ENCODE data around the gene FAM83F. TPM values are rescaled to one million over a fixed set of nuclear protein-coding genes. Genes with fewer than 3 reads are reported as not detected.

The FAM83F gene
- total RNA-seq, 2 experiments from 2014 or later: not detected

DNA sequence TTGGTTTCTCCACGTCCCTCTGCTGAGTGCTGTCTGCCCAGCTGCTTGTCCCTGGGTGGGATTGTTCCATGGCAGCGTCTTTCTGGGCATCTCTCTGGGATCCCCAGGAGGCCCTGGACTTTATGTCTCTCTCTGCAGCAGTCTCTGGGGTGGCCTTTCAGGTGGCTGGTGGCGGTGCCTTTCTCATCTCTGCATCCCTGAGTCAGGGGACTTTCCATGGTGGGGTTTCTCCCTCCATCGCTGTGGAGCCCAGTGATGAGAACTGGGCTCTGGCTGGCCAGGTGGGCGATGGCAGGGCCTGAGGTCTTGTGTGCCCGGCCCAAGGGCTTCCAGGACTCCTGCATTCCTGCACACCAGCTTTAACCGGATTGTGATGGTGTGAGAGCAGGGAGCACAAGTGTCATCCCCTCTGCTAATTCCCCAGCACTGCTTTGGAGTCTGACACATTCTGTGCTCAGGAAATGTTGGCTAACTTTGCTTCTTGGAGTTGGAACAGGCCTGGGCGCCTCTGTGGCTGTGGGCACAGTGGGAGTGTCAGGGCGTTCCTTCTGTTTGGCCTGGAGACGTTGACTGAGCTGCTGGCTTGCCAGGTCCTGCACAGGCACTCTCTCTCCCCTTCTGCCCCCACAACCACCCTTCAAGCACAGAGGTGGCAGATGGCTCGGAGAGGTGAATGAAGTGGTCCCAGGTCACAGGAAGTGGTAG, 27.9 kb downstream of the FAM83F start:
- Histone ChIP-seq H3K4me1 (ENCODE audit: insufficient read depth, low read length, poor library complexity, severe bottlenecking) (peaks cover 16% of the 10 kb centered on the region), H4K20me1 (ENCODE audit: insufficient read depth, low read length) (no peaks in the 10 kb centered on the region), H3K9me3 (ENCODE audit: low read length) (no peaks in the 10 kb centered on the region), H3K27ac (ENCODE audit: low read depth, low read length, poor library complexity, severe bottlenecking) (no peak overlapping the region), H3K4me2 (ENCODE audit: low read length) (no peak overlapping the region), H3K4me3 (ENCODE audit: low read depth, low read length, poor library complexity, severe bottlenecking) (no peak overlapping the region), H3K9me2 (ENCODE audit: insufficient read depth, low read length) (no peaks in the 10 kb centered on the region), H3K36me3 (ENCODE audit: insufficient read depth, low read length) (no peaks in the 10 kb centered on the region), H3K79me2 (ENCODE audit: insufficient read depth, low read depth, low read length) (no peaks in the 10 kb centered on the region), H2AFZ (ENCODE audit: low read length) (no peak overlapping the region)
- no peak for DNase-seq (ENCODE audit: low spot score)
- intact Hi-C loops (cut with micrococcal nuclease; ENCODE audit: unreplicated experiment): loop anchor here (5.0 to 10.0 kb wide), 2 partner anchors 90 to 398 kb away; no protein-coding TSS in a partner anchor
- no peak for TF ChIP-seq EZH2phosphoT487 (IDR thresholded peaks at IDR 0.05; ENCODE audit: borderline replicate concordance, low read depth, low read length)
- TF ChIP-seq, protein P1, sequence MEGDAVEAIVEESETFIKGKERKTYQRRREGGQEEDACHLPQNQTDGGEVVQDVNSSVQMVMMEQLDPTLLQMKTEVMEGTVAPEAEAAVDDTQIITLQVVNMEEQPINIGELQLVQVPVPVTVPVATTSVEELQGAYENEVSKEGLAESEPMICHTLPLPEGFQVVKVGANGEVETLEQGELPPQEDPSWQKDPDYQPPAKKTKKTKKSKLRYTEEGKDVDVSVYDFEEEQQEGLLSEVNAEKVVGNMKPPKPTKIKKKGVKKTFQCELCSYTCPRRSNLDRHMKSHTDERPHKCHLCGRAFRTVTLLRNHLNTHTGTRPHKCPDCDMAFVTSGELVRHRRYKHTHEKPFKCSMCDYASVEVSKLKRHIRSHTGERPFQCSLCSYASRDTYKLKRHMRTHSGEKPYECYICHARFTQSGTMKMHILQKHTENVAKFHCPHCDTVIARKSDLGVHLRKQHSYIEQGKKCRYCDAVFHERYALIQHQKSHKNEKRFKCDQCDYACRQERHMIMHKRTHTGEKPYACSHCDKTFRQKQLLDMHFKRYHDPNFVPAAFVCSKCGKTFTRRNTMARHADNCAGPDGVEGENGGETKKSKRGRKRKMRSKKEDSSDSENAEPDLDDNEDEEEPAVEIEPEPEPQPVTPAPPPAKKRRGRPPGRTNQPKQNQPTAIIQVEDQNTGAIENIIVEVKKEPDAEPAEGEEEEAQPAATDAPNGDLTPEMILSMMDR (conservative IDR thresholded peaks at IDR 0.05; ENCODE audit: low read length): no peak
- ChIA-PET POLR2A (no interaction called here), CTCF (ENCODE audit: unreplicated experiment) (no interaction called here)
- no TSS peak for BruUV-seq (replicated peaks)

DNA sequence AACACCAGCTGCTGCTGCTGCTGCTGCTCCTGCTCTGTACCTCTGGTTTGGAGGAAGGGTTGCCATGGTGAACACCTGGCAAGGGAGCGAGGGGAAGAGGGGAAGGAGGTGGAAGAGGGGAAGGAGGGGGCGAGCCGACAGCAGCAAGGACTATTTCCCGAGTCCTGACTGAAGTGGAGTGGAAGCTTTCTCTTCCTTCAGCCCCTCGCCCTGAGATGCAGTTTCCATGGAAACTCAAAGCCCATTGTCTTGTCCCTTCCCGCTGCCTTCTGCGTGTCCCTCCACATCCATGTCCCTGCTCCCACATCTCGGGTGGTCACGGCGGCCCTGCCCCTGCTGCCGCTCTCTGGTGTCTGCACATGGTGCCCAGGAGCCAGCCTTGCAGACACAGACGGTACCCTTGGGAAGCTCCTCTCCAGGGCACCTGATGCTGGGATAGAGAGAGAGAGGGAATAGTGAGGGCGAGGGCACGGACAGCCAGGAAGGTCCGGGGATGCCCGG, 28.6 kb downstream of the FAM83F start:
- Histone ChIP-seq H3K9me2 (ENCODE audit: insufficient read depth, low read length) (no peaks in the 10 kb centered on the region), H3K9me3 (ENCODE audit: low read length) (no peaks in the 10 kb centered on the region), H3K36me3 (ENCODE audit: insufficient read depth, low read length) (no peaks in the 10 kb centered on the region), H3K4me3 (ENCODE audit: low read depth, low read length, poor library complexity, severe bottlenecking) (no peak overlapping the region), H3K4me2 (ENCODE audit: low read length) (no peak overlapping the region), H4K20me1 (ENCODE audit: insufficient read depth, low read length) (no peaks in the 10 kb centered on the region), H2AFZ (ENCODE audit: low read length) (no peak overlapping the region), H3K4me1 (ENCODE audit: insufficient read depth, low read length, poor library complexity, severe bottlenecking) (peaks cover 23% of the 10 kb centered on the region), H3K79me2 (ENCODE audit: insufficient read depth, low read depth, low read length) (no peaks in the 10 kb centered on the region), H3K27ac (ENCODE audit: low read depth, low read length, poor library complexity, severe bottlenecking) (no peak overlapping the region)
- no peak for DNase-seq (ENCODE audit: low spot score)
- ChIA-PET CTCF (ENCODE audit: unreplicated experiment) (no interaction called here), POLR2A (no interaction called here)
- no peak for TF ChIP-seq EZH2phosphoT487 (IDR thresholded peaks at IDR 0.05; ENCODE audit: borderline replicate concordance, low read depth, low read length)
- TF ChIP-seq, protein P1 (conservative IDR thresholded peaks at IDR 0.05; ENCODE audit: low read length): no peak
- intact Hi-C loops (cut with micrococcal nuclease; ENCODE audit: unreplicated experiment): loop anchor here (5.0 to 10.0 kb wide), 2 partner anchors 91 to 399 kb away; no protein-coding TSS in a partner anchor
- no TSS peak for BruUV-seq (replicated peaks)

Data from OCI-LY7 (cell line).